Activated CD4-positive, CD25-positive, alpha-beta regulatory T cell (primary cell): ENCODE measurements around the gene PCBP2.

Experiments
- DNase-seq, 4 experiments: peaks; one replicate each; lab custom pipeline; 2025; lab: John Stamatoyannopoulos, UW

PCBP2 gene

DNA sequence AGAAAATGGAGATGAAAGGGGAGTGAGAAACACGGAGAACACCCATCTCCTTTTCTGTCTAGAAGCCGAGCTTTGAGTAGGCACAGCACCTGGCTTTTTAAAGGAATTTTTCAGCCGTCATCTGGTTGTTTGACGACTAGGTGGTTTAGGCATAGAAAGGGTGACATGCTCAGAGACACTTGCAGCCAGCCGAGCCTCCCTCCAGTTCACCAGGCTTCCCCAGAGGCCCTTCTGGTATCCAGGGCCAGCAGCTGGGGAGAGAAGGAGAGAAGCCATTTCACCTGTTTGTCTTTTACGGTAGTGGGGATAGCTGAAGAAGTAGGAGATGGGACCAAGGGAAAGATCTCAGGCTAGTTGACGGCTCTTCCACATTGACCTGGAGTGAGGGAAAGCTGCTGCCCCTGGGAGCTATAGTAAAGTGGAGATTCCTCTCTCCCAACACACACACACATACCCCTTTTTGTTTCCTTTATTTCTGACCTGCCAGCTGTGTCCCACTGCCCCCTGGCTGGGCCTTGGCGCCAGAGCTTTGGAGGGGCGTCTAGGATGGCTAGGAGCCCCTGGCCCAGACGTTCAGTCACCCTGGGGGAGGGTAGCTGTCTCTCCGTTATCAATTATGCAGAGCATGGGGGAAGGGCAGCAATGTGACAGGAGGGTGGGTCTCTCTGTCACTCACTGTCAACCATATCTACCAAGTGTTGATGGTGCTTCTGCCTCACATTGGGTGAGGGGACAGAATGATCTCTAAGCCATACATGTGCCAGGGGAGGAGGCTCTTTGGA, 41.9 kb downstream of the PCBP2 start:
- DNase-seq: no peak

DNA sequence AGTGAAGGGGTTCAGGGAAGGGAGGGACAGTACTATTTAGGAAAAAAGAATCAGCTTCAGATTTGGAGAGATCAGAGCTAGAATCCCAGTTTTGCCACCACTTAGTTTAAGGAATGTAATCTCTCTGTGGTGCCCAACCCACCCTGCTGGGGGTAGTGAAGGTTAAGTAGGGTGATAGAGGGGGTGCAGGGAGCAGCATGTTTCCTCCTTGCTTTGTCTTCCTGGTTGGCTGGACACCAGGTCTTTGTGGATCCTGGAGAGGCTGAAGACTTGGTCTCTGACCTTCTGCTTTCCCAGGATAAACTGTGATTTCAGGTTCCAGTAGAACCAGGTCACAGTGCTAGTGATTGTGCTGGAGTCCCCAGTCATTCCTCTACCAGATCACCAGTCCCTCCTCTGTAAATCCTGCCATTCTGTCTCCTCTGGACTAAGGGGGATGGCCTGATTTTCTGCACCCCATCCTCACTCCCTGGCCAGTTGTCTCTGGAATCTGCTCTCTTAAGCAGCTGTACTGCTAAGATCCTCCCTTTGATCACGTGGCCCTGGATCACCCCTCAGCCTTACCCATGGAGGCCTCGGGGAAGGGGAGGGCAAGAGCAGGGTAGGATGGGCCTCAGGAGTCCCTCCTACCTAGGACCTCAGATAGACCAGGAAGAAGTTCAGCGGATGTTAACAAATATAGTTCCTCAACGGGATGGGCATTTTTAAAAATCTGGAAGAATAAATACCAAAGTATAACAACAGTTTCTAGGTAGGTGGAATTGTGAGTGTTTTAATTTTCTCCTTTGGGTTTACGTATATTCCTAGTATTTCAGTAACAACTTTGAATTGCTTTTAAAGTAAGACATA, 44.2 kb downstream of the PCBP2 start:
- DNase-seq: no peak

GRCh38 chr12:53496752-53497032, 44.8 kb downstream of the PCBP2 start:
- no peak for DNase-seq

GRCh38 chr12:53497461-53497860, 45.6 kb downstream of the PCBP2 start:
- DNase-seq: no peak

GRCh38 chr12:53498235-53498630, 46.3 kb downstream of the PCBP2 start:
- no peak for DNase-seq

DNA sequence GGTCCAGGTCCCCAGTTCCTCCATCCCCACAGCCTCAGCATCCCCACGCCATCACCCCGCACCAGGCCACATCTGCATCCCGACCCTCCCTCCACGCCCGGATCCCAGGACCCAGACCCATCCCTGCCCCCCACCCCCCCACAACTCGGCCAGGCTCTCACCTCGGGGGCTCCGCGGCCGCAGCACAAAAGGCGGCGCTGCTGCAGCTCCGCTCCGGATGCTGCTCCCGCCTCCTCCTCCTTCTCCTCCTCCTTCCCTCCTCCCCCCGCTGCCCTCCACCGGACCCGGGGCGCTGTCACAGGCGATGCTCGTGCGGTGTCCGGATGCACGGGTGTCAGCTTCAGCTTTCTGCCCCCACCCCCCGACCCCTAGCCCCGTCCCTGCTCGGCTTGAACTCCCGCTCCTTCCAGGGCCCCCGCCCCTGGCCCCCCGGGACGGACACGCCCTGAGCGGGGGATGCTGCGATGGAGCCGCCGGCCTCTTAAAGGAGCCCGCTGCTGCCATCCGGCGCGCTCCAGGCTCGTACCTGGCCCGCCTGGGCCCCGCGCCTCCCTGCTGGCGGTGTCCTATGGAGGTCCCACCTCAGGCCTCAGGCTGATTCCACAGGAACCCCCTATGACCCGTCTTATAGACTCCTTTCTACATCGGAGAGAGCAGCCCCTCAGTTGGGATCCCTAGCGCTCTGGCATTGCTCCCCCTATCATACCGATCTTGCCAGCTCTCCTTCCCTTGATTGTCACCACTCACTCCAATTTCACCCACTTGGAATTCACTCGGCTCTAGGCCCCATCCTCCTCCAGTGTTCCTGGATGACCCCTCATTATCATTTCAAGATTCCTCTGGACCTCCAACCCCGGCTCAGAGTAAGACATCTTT, 47.6 kb downstream of the PCBP2 start, which contains the start of gene MAP3K12:
Gene MAP3K12 (minus strand): TSS at position 193 of the 876 bp plus-strand sequence. CDS start 12,067 bp downstream, outside the sequence.
- peak; percentile 32 to 59 (median 48) for DNase-seq

DNA sequence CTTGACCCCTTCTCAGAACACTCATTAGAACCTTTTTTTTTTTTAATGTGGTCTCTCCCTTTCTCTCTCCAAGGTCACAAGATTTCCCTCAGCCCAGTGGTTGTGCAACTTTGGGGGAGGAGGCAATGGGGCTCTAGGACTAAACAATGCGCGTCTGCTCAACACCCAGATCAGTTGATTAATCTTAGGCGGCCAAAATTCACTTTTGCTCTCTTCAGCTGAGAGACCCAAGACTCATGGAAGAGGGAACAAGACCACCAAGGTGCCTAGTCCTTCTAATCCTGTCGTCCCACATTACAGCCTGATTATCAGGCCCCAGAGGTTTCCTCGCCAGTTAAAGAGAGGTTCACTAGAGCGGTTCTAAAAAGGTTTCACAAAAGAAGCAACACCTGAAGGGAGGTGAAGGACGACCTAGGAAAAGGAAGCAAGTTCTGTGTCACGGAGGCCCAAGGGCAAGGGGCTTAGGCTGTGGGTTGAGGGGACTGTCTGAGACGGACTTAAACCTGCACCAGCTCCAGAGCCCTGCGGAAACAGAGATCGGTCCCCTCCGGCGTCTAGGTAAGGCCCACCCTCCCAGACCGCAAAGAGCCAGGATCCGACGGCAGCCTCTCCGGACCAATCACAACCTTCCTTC, 48.4 kb downstream of the PCBP2 start:
- DNase-seq: no peak

GRCh38 chr12:53500776-53501614, 49.1 kb downstream of the PCBP2 start, which contains the start of gene TARBP2:
Gene TARBP2 (plus strand): TSS chr12:53501283. CDS start chr12:53501409, 126 bp downstream.
- DNase-seq: peak; percentile 90 to 96 (median 92)

DNA sequence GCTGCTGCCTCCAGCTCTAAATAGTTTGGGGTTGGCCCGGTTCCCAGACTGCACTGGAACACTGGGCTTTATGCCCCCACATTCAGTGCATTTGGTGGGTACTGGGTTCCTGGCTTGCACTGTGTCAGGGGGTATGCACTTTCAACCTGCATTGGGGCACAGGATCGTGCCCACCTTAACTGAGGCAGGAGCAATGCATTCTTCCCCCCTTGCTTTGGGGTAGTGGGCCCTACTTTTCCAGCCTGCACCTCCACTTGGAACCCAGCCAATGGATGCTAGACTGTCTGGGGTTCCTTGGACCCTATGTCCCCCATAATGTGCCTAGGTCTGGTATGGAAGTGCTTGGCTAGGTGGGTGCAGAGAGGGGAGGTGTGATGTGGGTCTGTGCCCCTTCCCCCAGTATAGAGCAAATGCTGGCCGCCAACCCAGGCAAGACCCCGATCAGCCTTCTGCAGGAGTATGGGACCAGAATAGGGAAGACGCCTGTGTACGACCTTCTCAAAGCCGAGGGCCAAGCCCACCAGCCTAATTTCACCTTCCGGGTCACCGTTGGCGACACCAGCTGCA, 49.8 kb downstream of the PCBP2 start:
- no peak for DNase-seq

- no peak for DNase-seq
Observed at GRCh38 chr12:53502331-53502730, 50.4 kb downstream of the PCBP2 start.

DNA sequence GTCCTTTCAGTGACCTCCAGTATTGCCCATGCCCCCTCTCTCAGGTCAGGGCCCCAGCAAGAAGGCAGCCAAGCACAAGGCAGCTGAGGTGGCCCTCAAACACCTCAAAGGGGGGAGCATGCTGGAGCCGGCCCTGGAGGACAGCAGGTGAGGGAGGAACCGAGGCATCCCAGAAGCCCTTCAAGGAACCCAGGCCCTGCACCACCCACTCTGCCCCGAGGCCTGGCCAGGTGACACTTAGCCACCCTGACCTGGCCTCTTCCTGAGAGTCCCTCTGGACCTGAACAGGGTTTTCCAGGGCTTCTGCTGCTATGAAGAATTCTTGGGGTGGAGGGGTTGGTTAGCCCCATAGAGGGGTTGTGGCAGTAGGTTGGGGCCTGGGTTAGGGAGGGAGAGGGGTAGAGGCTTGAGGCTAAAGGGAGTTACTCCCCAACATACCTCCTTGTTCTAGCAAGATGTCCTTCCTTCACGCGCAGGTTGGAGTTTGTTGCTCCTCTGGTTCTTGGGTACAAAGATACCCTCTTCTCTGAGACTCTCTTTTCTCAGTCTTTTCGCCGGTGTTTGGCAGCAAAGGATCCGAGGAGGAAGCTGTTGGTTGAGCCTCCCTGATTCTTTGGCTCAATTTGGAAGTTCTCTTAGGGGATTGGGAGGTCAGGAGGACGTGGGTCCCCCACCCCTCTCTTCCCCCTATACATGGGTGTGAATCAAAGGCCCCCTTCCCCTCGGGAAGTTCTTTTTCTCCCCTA, 51.3 kb downstream of the PCBP2 start:
- DNase-seq: no peak

- no peak for DNase-seq
Observed at GRCh38 chr12:53504004-53504920, 52.4 kb downstream of the PCBP2 start.

GRCh38 chr12:53505086-53505485, 53.2 kb downstream of the PCBP2 start:
- no peak for DNase-seq

GRCh38 chr12:53505555-53506449, 53.9 kb downstream of the PCBP2 start:
- DNase-seq: no peak

GRCh38 chr12:53506450-53506785, 54.5 kb downstream of the PCBP2 start:
- no peak for DNase-seq

- no peak for DNase-seq
Observed at GRCh38 chr12:53506881-53507602, 55.1 kb downstream of the PCBP2 start, which contains the start of gene NPFF. Gene NPFF (minus strand): TSS chr12:53507484. CDS start chr12:53507474, 10 bp downstream.

DNA sequence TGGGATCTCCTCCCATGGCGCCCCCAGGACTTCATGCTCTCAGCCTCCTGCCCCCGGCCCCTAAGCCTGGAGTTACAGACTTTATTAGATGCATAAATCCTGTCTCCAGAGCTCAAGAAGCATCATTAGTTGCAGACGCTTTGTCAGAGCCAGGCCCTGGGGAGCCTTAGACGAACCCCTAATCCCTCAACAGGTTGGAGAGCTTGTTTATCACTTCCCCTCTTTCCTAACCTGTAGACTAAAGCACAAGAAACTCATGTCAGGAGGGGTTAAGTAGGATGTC, 55.6 kb downstream of the PCBP2 start:
- DNase-seq: no peak
